ENCODE results near the gene CLEC2D. TPM values are rescaled to one million over a fixed set of nuclear protein-coding genes. Genes with fewer than 3 reads are reported as not detected.

Gene CLEC2D
- total RNA-seq, 2 experiments from 2014 or later, result 56.9 to 146 TPM

GRCh38 chr12:9731393-9731792 is 61.9 kb downstream of the CLEC2D start:
- Histone ChIP-seq H3K4me3 (ENCODE audit: low read depth, low read length, poor library complexity, severe bottlenecking) (peak overlapping the region; percentile 78), H3K27ac (ENCODE audit: low read depth, low read length, poor library complexity, severe bottlenecking) (peak overlapping the region; percentile 99), H3K9me2 (ENCODE audit: insufficient read depth, low read length) (no peaks in the 10 kb centered on the region), H2AFZ (ENCODE audit: low read length) (no peak overlapping the region), H3K4me1 (ENCODE audit: insufficient read depth, low read length, poor library complexity, severe bottlenecking) (peaks cover 77% of the 10 kb centered on the region), H3K79me2 (ENCODE audit: insufficient read depth, low read depth, low read length) (peaks cover 79% of the 10 kb centered on the region), H3K36me3 (ENCODE audit: insufficient read depth, low read length) (peaks cover 19% of the 10 kb centered on the region), H4K20me1 (ENCODE audit: insufficient read depth, low read length) (no peaks in the 10 kb centered on the region), H3K9me3 (ENCODE audit: low read length) (peaks cover 7% of the 10 kb centered on the region; the same call in 1 of the 2 replicates), H3K4me2 (ENCODE audit: low read length) (peak overlapping the region; percentile 80)
- intact Hi-C loops (cut with micrococcal nuclease; ENCODE audit: unreplicated experiment), result loop anchor here (1.0 to 10.0 kb wide), 5 partner anchors 18 to 1037 kb away; partner anchors contain the start of genes CLEC2D and RIMKLB
- peak; percentile 59 for DNase-seq (ENCODE audit: low spot score)
- ChIA-PET POLR2A (interaction anchor here (0.9 to 5.5 kb wide), 14 partner anchors 10 to 661 kb away, joined by 4 to 98 read pairs (median 28); partner anchors contain the start of genes CD69 and CLEC2D), CTCF (ENCODE audit: unreplicated experiment) (interaction anchor here (1.0 kb wide), 1 partner anchor 11 kb away, joined by 3 read pairs; no protein-coding TSS in a partner anchor)
- no TSS peak for BruUV-seq (replicated peaks)
- TF ChIP-seq CTCF (conservative IDR thresholded peaks at IDR 0.05; ENCODE audit: low read length) (no peak), EZH2phosphoT487 (IDR thresholded peaks at IDR 0.05; ENCODE audit: borderline replicate concordance, low read depth, low read length) (no peak)

- H2AFZ ChIP-seq (ENCODE audit: low read length), result no peak overlapping the region
- BruUV-seq (replicated peaks), result no TSS peak
- peak overlapping the region; percentile 78 for H3K4me3 ChIP-seq (ENCODE audit: low read depth, low read length, poor library complexity, severe bottlenecking)
- H3K9me3 ChIP-seq (ENCODE audit: low read length), result peaks cover 7% of the 10 kb centered on the region; the same call in 1 of the 2 replicates
- H3K27ac ChIP-seq (ENCODE audit: low read depth, low read length, poor library complexity, severe bottlenecking), result peak overlapping the region; percentile 99
- intact Hi-C loops (cut with micrococcal nuclease; ENCODE audit: unreplicated experiment), result loop anchor here (1.0 to 10.0 kb wide), 5 partner anchors 18 to 1037 kb away; partner anchors contain the start of genes CLEC2D and RIMKLB
- TF ChIP-seq CTCF (conservative IDR thresholded peaks at IDR 0.05; ENCODE audit: low read length), result no peak
- TF ChIP-seq EZH2phosphoT487 (IDR thresholded peaks at IDR 0.05; ENCODE audit: borderline replicate concordance, low read depth, low read length), result no peak
- peak; percentile 77 for DNase-seq (ENCODE audit: low spot score)
- H3K79me2 ChIP-seq (ENCODE audit: insufficient read depth, low read depth, low read length), result peaks cover 75% of the 10 kb centered on the region
- peak overlapping the region; percentile 80 for H3K4me2 ChIP-seq (ENCODE audit: low read length)
- H4K20me1 ChIP-seq (ENCODE audit: insufficient read depth, low read length), result no peaks in the 10 kb centered on the region
- ChIA-PET POLR2A (interaction anchor here (1.0 to 5.5 kb wide), 9 partner anchors 10 to 661 kb away, joined by 4 to 98 read pairs (median 15); partner anchors contain the start of genes CD69 and CLEC2D), CTCF (ENCODE audit: unreplicated experiment) (interaction anchor here (1.0 kb wide), 1 partner anchor 11 kb away, joined by 3 read pairs; no protein-coding TSS in a partner anchor)
- H3K36me3 ChIP-seq (ENCODE audit: insufficient read depth, low read length), result peaks cover 17% of the 10 kb centered on the region
- H3K9me2 ChIP-seq (ENCODE audit: insufficient read depth, low read length), result no peaks in the 10 kb centered on the region
- peaks cover 77% of the 10 kb centered on the region for H3K4me1 ChIP-seq (ENCODE audit: insufficient read depth, low read length, poor library complexity, severe bottlenecking)
Measured at GRCh38 chr12:9731797-9732196, 62.3 kb downstream of the CLEC2D start.

All from OCI-LY7 (cell line).